ENCODE measurements around the gene ST3GAL4. TPM values are rescaled to one million over a fixed set of nuclear protein-coding genes. Genes with fewer than 3 reads are reported as not detected.

ST3GAL4 gene
- total RNA-seq, 4 donors from 2014 or later: 42.1 to 56.2 (median 47.2) TPM

Small RNA genes lying within 50 kb of the gene (small RNA-seq; reads per million reads assigned to genes)
- gene AP001318.3: 0 reads per million in 4 donors

Other genes with a start within 250 kb of the ST3GAL4 start
- 10 to 100 TPM; 13.2 to 18.8 (median 14.0) TPM for gene RPUSD4, start 144.0 kb upstream of the ST3GAL4 start, total RNA-seq
- 10 to 100 TPM; 15.5 to 24.0 (median 19.9) TPM for gene FAM118B, start 143.9 kb upstream of the ST3GAL4 start, total RNA-seq
- gene SRPRA, start 86.8 kb upstream of the ST3GAL4 start, total RNA-seq: 10 to 100 TPM; 84.1 to 87.1 (median 86.7) TPM
- gene FOXRED1, start 86.5 kb upstream of the ST3GAL4 start, total RNA-seq: 10 to 100 TPM in 3 of 4 donors, 1 to 10 TPM in 1; 9.9 to 17.4 (median 14.5) TPM
- 10 to 100 TPM in 3 of 4 donors, 1 to 10 TPM in 1; 6.6 to 18.1 (median 13.5) TPM for gene TIRAP, start 72.6 kb upstream of the ST3GAL4 start, total RNA-seq
- 10 to 100 TPM; 11.8 to 20.6 (median 15.9) TPM for gene DCPS, start 51.6 kb upstream of the ST3GAL4 start, total RNA-seq